OCI-LY3 (cell line): Measurements from ENCODE around the gene HOXB1.

Experiments used
- H2AFZ ChIP-seq: fragments of 200-600, 300-600 bp; shearing (Covaris generic); 2 replicates; pipeline ENCODE4 v1.6.0; 2014; ENCODE audit warnings: antibody characterized with exemption, low read depth, low read length
- H3K27ac ChIP-seq: fragments of 200-600, 300-600 bp; sonication (generic); 2 replicates; pipeline ENCODE4 v1.5.1; 2014; ENCODE audit warnings: mild to moderate bottlenecking, low read length, moderate library complexity, mixed read lengths
- H3K27me3 ChIP-seq: fragments of 200-600, 300-600 bp; sonication (generic); 2 replicates; pipeline ENCODE4 v1.6.1; 2014; ENCODE audit warnings: low read depth, low read length, mixed read lengths
- H3K36me3 ChIP-seq: fragments of 200-600, 300-600 bp; sonication (generic); replicated peaks from 2 replicates; pipeline ENCODE3; 2014; ENCODE audit warnings: low read depth, low read length, mixed read lengths
- H3K4me1 ChIP-seq: fragments of 300-600, 200-600 bp; sonication (generic); 2 replicates; pipeline ENCODE4 v1.6.1; 2014; ENCODE audit warnings: low read length, mixed read lengths
- H3K4me2 ChIP-seq: fragments of 200-600, 300-600 bp; sonication (generic); 2 replicates; pipeline ENCODE4 v1.6.1; 2014; ENCODE audit warnings: low read length, mixed read lengths
- H3K4me3 ChIP-seq: fragments of 300-600, 200-600 bp; sonication (generic); 2 replicates; pipeline ENCODE4 v1.5.1; 2014; ENCODE audit warnings: antibody characterized with exemption, mild to moderate bottlenecking, low read length, moderate library complexity
- H3K79me2 ChIP-seq: fragments of 300-600, 200-600 bp; shearing (Covaris generic); 2 replicates; pipeline ENCODE4 v1.6.1; 2014; ENCODE audit warnings: mild to moderate bottlenecking, low read length, mixed read lengths
- H3K9ac ChIP-seq: fragments of 300-600, 200-600 bp; shearing (Covaris generic); 2 replicates; pipeline ENCODE4 v1.6.0; 2014; ENCODE audit warnings: mild to moderate bottlenecking, low read length, moderate library complexity
- H3K9me3 ChIP-seq: fragments of 200-600, 300-600 bp; shearing (Covaris generic); 2 replicates; pipeline ENCODE4 v1.6.1; 2014; ENCODE audit warnings: low read length, mixed read lengths; ENCODE audit not compliant: insufficient read depth
- H4K20me1 ChIP-seq: fragments of 200-600, 300-600 bp; sonication (generic); 2 replicates; pipeline ENCODE4 v1.6.1; 2016; ENCODE audit warnings: low read length, mixed read lengths; ENCODE audit not compliant: insufficient read depth
- EZH2phosphoT487 ChIP-seq: fragments of 200-600 bp; shearing (Covaris generic); IDR thresholded peaks from 2 replicates; pipeline ENCODE4 v1.6.1; 2018; ENCODE audit warnings: antibody characterized with exemption, mixed run types, low read depth
- TF ChIP-seq, protein P1 (sequence below): fragments of 200-600, 300-600 bp; sonication (generic); IDR thresholded peaks from 2 replicates; pipeline ENCODE4 v1.5.1; 2014; ENCODE audit warnings: antibody characterized with exemption, low read length, low read depth

The HOXB1 gene

GRCh38 chr17:48545539-48545938 lies 14.7 kb upstream of the HOXB1 start:
- H2AFZ ChIP-seq: no peak overlapping the region
- H3K9ac ChIP-seq: no peak overlapping the region
- no peak overlapping the region for H3K27ac ChIP-seq
- peak overlapping the region; percentile 69 for H3K4me2 ChIP-seq
- no peaks in the 10 kb centered on the region for H4K20me1 ChIP-seq
- H3K4me1 ChIP-seq: peaks cover 19% of the 10 kb centered on the region
- H3K9me3 ChIP-seq: no peaks in the 10 kb centered on the region
- H3K36me3 ChIP-seq: peaks cover 17% of the 10 kb centered on the region
- H3K79me2 ChIP-seq: peaks cover 46% of the 10 kb centered on the region
- TF ChIP-seq, protein P1, sequence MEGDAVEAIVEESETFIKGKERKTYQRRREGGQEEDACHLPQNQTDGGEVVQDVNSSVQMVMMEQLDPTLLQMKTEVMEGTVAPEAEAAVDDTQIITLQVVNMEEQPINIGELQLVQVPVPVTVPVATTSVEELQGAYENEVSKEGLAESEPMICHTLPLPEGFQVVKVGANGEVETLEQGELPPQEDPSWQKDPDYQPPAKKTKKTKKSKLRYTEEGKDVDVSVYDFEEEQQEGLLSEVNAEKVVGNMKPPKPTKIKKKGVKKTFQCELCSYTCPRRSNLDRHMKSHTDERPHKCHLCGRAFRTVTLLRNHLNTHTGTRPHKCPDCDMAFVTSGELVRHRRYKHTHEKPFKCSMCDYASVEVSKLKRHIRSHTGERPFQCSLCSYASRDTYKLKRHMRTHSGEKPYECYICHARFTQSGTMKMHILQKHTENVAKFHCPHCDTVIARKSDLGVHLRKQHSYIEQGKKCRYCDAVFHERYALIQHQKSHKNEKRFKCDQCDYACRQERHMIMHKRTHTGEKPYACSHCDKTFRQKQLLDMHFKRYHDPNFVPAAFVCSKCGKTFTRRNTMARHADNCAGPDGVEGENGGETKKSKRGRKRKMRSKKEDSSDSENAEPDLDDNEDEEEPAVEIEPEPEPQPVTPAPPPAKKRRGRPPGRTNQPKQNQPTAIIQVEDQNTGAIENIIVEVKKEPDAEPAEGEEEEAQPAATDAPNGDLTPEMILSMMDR: no peak
- no peak for TF ChIP-seq EZH2phosphoT487
- no peaks in the 10 kb centered on the region for H3K27me3 ChIP-seq
- no peak overlapping the region for H3K4me3 ChIP-seq

DNA sequence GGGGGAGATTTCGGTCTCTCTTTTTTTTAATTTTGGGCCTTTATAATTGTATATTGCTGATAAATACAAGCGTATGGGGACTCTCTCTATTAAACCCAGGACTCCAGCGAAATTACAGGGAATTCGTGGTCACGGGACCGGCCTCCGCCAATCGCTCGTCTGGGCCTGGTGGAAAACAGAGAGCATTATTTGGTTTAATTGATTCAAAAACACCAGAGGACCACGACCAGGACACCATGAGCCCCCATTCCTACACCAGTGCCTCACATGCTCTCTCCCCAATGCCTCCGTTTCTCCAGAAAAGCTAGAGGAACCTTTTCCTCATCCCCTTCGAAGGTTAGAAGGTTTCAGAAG lies 14.2 kb upstream of the HOXB1 start, which contains the start of gene HOXB2:
TSS of gene HOXB2 (minus strand) at position 88 of the 354 bp plus-strand sequence. CDS start 198 bp downstream, outside the sequence.
- Histone ChIP-seq H4K20me1 (no peaks in the 10 kb centered on the region), H3K9me3 (no peaks in the 10 kb centered on the region), H3K9ac (peak within 1 kb of the TSS; percentile 98), H3K27ac (peak within 1 kb of the TSS; percentile 88), H3K27me3 (no peaks in the 10 kb centered on the region), H2AFZ (no peak within 1 kb of the TSS), H3K4me2 (peak within 1 kb of the TSS; percentile 69), H3K36me3 (peaks cover 12% of the 10 kb centered on the region), H3K79me2 (peaks cover 45% of the 10 kb centered on the region), H3K4me1 (peaks cover 19% of the 10 kb centered on the region), H3K4me3 (peak within 1 kb of the TSS; percentile 90)
- TF ChIP-seq EZH2phosphoT487: no peak
- TF ChIP-seq, protein P1: no peak

GRCh38 chr17:48544349-48545021 lies 13.7 kb upstream of the HOXB1 start:
- Histone ChIP-seq H3K27ac (peak overlapping the region; percentile 88), H4K20me1 (no peaks in the 10 kb centered on the region), H3K9me3 (no peaks in the 10 kb centered on the region), H3K36me3 (peaks cover 7% of the 10 kb centered on the region), H3K4me2 (peak overlapping the region; percentile 69), H3K27me3 (no peaks in the 10 kb centered on the region), H3K4me3 (peak overlapping the region; percentile 90), H3K9ac (peak overlapping the region; percentile 98), H3K79me2 (peaks cover 42% of the 10 kb centered on the region), H3K4me1 (peaks cover 19% of the 10 kb centered on the region), H2AFZ (no peak overlapping the region)
- TF ChIP-seq, protein P1: no peak
- no peak for TF ChIP-seq EZH2phosphoT487

- H3K27me3 ChIP-seq: no peaks in the 10 kb centered on the region
Measured at GRCh38 chr17:48543854-48544348, 13.1 kb upstream of the HOXB1 start.

More at GRCh38 chr17:48543854-48544348, 13.1 kb upstream of the HOXB1 start:
- H3K27ac ChIP-seq: peak overlapping the region; percentile 88
- H3K4me2 ChIP-seq: peak overlapping the region; percentile 69
- peak overlapping the region; percentile 90 for H3K4me3 ChIP-seq
- H3K36me3 ChIP-seq: peaks cover 7% of the 10 kb centered on the region
- H3K4me1 ChIP-seq: peaks cover 19% of the 10 kb centered on the region
- peaks cover 42% of the 10 kb centered on the region for H3K79me2 ChIP-seq
- TF ChIP-seq, protein P1: no peak
- TF ChIP-seq EZH2phosphoT487: no peak
- H4K20me1 ChIP-seq: no peaks in the 10 kb centered on the region
- H3K9me3 ChIP-seq: no peaks in the 10 kb centered on the region
- peak overlapping the region; percentile 98 for H3K9ac ChIP-seq
- no peak overlapping the region for H2AFZ ChIP-seq
